GM18511 (cell line): ENCODE results near the gene STRAP.

Experiments used
- ATAC-seq: cut with Tn5 transposase; IDR thresholded peaks from one replicate; pipeline ENCODE4 v1.9.1; 2021; ENCODE audit warnings: mild to moderate bottlenecking, moderate library complexity; ENCODE audit not compliant: unreplicated experiment

Gene STRAP, protein sequence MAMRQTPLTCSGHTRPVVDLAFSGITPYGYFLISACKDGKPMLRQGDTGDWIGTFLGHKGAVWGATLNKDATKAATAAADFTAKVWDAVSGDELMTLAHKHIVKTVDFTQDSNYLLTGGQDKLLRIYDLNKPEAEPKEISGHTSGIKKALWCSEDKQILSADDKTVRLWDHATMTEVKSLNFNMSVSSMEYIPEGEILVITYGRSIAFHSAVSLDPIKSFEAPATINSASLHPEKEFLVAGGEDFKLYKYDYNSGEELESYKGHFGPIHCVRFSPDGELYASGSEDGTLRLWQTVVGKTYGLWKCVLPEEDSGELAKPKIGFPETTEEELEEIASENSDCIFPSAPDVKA

DNA sequence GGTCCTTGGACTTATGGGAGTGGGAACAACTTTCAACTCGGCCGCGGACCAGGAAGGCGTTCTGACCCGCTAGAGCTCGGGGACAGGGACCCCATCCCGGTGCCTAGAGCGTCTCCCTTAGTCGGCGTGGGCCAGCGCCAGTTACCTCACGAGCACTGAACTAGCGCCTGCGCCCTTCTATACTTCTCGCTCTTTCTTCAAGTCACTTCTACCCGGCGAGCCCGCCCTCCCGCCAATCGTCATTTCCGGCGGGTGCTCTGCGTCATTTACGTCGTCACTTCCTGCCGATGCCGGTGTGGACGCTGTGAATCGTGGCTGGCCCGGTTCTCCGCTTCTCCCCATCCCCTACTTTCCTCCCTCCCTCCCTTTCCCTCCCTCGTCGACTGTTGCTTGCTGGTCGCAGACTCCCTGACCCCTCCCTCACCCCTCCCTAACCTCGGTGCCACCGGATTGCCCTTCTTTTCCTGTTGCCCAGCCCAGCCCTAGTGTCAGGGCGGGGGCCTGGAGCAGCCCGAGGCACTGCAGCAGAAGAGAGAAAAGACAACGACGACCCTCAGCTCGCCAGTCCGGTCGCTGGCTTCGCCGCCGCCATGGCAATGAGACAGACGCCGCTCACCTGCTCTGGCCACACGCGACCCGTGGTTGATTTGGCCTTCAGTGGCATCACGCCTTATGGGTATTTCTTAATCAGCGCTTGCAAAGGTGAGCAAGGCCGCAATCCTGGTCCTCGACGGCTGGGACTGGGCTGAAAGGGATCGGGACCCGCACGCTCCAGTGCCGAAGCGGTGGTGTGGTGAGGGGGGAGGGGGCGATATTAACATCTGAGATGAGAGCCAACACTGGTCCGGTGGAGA is at the start of gene STRAP:
STRAP (plus strand) TSS at position 270 of the 854 bp plus-strand sequence; CDS start at position 591, 321 bp downstream.
- peak; percentile 97 for ATAC-seq

DNA sequence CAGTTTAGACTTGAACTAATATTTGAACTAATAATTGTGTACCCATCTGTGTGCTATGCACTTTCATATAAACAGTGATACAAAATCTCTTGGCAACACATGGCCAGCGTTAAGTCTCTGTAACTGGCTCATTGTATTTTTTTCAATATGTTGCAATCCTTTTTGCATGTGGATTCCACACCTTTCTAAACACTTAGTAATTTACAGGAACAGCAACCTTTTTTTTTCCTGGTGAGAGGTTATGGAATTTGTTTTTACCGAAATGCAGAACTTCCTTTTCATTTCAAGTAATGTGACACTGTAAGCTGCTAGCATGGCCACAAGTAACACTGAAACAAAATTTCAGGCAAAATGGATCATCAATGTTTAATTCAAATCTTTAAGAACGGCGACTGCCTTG is 47.6 kb upstream of the STRAP start:
- no peak for ATAC-seq

DNA sequence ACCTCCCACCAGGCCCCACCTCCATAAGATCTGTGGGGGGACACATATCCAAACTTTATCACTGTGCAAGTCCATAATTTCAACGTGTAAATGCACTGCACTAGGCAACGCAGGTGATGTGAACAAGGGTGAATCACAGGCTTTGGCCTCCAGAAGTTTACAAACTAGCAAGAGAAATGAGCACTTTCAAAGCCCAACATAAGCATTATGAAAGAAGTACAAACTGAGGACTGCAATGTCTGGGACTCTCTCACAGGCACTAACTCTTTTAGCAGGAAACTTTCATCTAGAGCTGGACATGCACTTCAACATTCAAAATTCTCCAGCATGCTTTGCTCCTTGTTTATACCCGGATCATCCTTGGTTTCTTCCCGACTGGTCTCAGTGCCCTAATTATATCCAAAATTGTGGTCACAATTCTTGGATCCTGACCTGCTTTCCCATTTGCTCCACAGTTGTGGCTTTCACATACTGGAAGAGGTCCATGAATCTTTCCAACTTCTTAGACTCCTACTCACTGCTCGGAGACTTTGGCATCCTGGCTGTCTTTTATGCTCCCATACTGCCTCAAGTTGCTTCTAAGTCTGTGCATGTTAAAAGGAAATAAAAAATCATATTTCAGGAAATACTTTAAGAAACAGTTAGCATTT is 44.9 kb upstream of the STRAP start:
- no peak for ATAC-seq

DNA sequence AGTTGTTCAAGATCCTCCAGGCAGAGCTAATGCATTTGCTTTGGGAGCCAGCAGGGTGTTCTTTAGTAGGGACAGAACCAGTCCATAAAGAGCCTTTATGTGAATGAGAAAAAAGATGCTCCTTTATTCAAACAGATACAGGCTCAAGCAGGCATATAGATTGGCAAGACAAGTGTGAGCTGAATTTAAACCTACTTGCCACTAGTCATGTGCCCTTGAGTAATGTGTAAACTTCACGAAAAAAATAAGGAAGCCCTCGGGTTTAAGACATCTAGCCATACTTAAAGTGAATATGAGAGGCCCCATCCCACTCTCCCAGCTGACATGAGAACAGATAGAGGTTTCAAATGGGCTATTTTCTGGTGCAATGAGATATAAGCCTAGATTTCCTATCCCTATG is 43.1 kb upstream of the STRAP start:
- no peak for ATAC-seq

DNA sequence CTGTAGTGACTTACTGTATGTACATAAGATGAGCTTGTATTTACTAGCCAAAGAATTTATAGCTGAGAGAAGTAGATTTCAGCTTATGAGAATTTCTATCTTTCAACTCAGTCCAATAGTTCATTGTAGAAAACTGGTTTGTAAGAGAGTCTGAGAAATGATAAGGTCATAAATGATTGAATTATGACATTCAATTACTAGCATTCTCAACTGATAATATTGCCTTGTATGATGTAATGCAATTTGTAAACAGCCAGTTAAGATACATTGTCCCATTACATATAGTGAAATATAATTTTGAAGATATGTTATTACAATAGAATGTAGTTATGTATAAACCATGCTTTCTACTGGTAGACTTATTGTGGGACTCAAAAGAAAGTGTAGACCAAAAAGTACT is 42.5 kb upstream of the STRAP start:
- no peak for ATAC-seq

DNA sequence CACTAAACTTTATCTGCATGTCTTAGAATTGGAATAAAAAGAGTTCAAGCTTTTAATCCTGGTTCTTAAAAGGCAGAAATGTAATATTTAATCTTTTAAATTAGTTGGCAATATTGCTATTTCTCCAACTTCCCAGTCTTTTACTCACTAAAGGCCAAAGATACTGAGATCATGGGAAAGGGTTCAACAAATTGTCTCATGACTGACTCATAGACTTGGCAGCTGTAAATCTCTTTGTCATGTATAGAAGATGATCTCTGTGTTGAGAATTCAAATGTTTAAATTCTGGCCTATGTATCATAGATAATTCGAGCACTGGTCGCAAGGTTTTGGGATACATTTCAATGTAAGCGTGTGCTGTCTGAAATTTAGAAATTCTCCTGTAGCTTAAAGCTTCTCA is 40.1 kb upstream of the STRAP start:
- ATAC-seq: no peak

DNA sequence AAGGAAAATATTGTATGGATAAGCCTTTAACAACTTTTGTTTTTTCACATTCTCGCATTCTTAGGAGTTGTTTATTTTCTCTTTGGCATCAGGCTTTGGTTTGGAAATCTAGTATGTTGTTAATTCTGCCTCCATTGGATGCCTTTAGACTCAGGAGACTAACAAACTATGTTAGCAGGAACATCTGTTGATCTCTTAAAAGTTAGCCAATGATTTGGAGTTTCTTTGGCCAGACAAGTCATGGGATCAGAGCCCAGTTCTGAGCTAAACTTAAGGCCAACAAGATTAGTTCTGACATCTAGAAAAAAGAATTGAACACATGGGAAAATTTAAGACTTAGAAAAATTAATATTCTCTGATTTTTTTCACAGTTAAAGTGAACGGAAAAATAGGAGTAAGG is 35.3 kb upstream of the STRAP start:
- no peak for ATAC-seq

DNA sequence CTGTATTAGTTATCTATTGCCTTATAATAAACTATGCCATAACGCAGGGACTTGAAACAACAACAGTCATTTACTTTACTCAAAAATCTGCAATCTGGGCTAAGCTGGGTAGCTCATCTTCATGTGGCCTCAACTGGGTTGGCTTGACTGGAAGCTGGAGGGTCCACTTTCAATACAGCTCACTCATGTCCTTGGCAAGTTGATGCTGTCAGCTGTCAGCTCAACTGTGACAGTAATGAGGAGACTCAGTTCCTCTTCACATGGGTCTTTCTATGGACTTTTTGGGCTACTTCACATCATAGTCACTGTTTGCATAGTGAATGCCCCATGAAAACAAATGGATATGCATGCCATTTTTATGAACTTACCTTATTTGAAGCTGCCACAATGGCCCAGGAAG is 33.6 kb upstream of the STRAP start:
- no peak for ATAC-seq

DNA sequence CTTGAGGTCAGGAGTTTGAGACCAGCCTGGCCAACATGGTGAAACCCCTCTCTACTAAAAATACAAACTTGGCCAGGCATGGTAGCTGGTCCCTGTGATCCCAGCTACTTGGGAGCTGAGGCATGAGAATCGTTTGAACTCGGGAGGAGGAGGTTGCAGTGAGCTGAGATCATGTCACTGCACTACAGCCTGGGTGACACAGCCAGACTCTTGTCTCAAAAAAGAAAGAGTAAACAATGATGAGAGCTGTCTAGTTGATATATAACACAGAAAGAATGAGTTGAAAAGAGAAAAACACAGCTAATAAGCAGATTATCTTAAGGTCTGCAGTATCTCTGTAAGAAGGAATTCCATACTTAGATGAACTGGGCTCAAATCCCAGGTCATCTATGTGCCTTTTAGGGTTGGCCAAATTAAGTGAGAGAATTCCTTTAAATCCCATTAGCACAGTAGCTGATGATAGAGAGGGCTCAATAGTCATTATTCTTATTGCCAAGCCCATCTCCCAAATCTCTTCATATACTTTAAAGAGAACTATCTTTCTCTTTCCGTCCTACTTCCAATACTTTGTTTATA is 31.1 kb upstream of the STRAP start:
- ATAC-seq: no peak

DNA sequence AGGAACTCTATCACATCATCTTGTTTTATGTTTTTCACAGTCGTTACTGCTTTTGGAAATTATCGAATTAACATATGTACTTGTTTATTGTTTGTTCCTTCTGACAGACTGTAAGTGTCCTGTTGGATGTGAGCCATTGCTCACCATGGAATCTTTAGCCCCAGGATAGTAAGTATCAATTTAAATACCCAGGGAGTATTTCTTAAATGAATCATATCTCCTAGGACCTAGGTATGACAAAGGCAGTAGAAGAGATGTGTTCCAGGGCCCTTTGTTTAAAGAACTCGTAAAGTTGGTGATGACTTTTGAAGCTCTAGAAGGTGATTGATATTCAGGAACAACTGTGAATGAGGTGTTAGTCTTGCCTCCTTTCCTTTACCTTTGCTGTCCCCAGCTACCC is 30.3 kb upstream of the STRAP start:
- no peak for ATAC-seq

DNA sequence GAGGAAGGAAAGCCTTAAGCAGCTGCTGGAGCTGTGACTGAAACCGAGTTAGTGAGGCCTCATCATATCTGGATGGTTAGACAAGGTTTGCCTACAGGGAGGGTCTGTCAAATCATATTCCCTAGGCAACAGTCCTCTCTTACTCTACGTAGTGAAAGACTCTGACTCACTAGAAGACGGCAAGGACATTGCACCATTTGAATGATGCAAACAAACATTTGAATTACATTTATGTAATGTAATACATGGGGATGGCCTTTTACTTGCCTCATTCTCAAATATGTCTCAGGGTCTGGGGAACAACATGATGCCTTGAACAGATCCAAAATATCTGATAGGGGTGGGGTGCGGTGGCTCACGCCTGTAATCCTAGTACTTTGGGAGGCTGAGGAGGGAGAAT is 29.8 kb upstream of the STRAP start:
- no peak for ATAC-seq

DNA sequence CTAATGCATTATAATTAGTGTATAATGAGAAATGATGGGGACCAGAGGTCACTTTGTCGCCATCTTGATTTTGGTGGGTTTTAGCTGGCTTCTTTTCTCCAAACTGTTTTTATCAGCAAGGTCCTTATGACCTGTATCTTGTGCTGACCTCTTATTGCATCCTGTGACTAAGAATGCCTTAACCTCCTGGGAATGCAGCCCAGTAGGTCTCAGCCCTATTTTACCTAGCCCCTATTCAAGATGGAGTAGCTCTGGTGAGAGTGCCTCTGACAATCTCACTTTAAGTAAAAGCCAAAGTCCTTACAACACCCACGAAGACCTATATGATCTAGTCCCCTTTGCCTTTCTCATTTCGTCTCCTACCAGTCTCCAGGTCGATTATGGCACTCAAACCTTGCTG is 28.3 kb upstream of the STRAP start:
- ATAC-seq: no peak

DNA sequence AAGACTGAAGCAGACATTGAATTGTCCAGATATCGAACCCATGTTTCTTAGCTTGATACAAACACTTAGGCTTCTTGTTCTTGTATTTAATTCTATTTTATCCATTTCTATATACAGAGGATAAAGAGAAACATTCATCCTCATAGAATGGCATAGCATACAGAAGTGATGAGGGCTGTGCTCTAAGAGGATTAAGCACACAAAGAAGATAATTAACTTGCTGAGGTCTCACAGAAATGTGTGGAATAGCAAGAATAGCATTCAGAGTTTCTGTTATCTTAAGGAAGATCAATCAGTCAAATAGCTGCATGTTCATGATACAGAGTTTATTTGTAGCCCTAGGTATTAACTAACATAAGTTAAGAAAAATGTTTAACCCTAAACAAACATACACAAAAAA is 27.3 kb upstream of the STRAP start:
- no peak for ATAC-seq

DNA sequence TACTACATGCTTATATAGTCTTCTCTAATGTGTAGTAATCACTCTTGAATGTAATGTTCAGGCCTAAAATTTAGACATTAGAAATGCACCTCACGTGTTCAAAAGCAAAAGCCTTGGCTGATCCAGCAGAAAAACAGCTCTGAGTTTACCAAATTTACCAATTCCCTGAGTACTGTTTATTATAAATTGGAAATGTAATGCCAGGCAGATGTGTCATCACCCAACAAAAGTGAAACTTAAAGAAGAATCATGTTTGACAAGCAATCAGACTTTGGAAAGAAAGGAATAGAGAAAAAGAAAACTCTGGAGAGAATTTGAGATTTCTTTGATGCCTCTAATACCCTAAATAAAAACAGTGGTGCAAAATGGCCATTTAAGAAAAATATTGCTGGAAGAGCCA is 26.5 kb upstream of the STRAP start:
- no peak for ATAC-seq

DNA sequence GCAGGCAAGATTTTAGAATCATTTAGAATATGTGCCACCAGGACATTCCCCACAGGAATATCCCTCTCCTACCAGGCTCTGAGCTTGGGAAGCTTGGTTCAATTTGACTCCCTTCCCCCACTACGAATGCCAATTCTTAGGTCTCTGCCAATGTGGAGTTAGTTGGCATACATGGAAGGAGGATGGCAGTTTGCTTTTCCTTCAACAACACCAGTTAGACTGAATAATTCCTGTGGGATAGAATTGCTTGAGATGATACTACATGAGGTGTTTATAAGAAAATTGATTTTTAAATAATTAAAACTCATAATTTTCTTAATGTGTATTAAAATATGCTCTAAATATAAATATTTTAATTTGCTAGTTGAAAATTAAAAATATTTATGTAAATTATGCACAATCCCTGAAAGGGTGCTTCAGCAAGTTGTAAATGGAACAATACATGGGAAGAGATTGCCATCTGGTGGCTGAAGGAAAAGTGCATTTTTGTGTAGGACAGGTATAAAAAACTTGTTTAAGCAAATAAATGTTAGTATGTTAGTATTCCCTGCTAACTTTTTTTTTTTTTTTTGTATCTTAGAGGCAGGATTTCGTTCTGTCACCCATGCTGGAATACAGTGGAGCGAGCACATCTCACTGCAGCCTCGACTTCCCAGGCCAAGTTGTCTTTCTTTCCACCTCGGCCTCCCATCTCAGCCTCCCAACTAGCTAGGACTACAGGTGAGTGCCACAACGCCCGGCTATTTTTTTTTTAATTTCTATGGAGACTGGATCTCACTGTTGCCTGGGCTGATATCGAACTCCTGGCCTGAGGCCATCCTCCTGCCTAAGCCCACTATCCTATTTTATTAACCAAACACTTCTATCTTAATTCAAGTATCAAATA is 25.8 kb upstream of the STRAP start:
- peak; percentile 77 for ATAC-seq

DNA sequence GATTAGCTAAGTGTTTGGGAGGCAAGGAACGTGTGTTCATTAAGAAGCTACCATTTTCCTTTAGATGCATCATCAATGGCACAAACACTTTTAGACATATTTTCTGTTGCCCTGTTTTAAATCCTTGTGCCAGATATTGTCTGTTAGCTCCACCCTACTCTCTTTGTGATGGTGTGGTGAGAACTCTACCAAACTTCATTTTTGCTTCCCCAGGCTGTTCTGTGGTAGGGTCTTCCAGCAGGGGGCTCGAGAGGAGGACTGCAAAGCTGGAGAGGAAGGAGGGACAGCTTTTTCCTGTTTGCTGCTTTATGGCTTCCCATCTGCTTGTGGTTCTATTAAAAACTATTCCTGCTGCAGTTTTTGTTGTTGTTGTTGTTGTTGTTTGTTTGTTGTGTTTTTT is 23.8 kb upstream of the STRAP start:
- ATAC-seq: no peak

DNA sequence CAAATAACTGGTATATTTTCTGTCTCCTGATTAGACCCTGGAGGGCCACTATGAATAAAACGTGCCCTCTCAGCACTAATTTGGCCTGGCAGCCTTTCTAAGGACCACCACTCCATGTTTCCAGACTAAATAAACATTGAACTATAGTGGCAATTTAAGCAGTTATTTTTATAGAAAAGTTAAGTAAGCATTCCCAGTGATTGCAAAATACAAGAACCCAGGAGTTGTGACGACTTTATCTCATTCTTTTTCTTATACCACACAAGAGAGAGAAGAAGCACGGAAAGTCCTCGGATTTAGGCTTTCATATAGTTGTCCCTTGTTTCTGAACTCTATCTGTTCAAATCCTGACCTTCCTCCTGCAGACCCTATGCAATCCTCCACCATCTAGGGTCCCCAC is 23.1 kb upstream of the STRAP start:
- ATAC-seq: no peak

DNA sequence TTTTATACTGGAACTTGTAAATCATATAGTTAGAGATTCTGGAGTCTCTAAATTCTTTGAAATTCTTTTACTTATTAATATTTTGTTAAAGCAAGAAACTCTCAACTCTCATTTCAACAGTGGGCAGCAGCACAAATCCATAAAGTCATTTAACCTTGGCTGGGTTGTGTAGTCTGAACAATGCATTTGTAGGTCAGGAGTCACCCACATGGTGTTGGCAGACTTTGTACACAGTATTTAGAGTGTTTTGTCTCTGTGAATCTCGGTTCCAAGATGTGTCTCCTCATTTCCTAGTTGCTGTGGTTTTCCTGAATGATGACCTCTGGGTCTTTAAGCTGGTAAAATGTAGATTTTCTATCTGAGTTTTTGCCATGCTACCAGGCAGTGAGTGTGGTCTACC is 20.8 kb upstream of the STRAP start:
- ATAC-seq: no peak

DNA sequence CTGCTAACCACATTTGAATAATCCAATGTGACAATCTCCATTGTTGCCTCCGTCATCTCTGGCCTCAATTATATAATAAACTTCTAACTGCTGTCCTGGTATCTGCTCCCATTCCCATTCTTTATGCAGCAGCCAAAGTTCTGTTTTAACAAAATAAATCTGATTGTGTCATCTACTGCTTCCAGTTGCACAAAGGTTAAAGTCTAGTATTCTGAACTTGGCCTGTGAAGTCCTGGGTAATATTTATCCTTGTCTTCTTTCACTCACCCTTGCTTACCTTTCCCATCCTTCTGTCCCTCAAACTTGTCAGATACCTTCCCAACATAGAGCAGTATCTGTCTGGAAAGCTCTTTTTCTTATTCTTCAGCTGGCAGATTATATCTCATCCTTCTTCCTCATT is 19.3 kb upstream of the STRAP start:
- no peak for ATAC-seq

DNA sequence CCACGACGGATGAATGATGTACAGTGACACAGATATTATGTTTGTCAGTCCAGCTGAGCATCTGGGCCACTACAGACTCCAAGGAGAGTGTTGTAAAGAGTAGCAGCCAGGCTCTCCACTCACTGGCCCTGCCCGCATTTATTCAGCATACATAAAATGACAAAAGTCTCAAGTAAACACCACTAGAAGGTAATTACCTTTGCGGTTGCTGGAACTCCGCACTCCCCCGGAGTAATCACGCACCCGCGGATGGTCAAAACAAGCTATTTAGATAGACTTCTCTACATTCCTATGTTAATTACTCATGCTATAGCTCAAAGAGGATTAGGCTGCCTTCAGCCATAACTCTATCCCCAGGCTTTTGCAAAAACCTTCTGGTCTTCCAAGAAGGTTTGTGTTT is 18.8 kb upstream of the STRAP start:
- ATAC-seq: no peak

DNA sequence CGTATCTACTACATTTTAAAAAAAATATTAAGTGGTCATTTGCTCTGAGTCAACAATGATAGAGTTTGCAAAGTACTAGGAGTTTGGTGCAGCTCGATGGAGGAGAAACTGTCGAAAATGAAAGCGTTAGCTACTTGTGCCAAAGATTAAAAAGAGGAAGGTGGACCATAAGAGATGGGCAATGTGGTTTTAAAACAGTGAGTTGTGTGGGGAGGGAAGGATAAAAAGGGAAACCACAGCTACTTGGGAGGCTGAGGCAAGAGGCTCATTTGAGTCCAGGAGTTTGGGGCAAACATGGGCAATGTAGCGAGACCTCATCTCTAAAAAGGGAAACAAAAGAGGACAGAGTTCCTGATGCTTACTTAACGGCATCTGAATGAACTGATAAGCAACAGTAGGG is 18.2 kb upstream of the STRAP start:
- peak; percentile 95 for ATAC-seq
